IPS-18a (cell line): ENCODE results near the gene COPE.

Experiments used
- H3K27ac ChIP-seq: one replicate; pipeline ENCODE4 v1.5.1; 2013; ENCODE audit warnings: low read length
- H3K27me3 ChIP-seq: one replicate; pipeline ENCODE4 v1.6.1; 2013; ENCODE audit warnings: mild to moderate bottlenecking, low read length; ENCODE audit not compliant: control insufficient read depth, insufficient read depth
- H3K36me3 ChIP-seq: one replicate; pipeline ENCODE4 v1.6.1; 2013; ENCODE audit warnings: low read depth, low read length; ENCODE audit not compliant: control insufficient read depth
- H3K4me1 ChIP-seq: one replicate; pipeline ENCODE4 v1.6.1; 2013; ENCODE audit warnings: low read depth, low read length; ENCODE audit not compliant: control insufficient read depth
- H3K4me3 ChIP-seq: one replicate; pipeline ENCODE4 v1.5.1; 2013; ENCODE audit warnings: low read length
- H3K9ac ChIP-seq: one replicate; pipeline ENCODE4 v1.6.1; 2013; ENCODE audit warnings: mild to moderate bottlenecking, low read length, moderate library complexity
- H3K9me3 ChIP-seq: one replicate; pipeline ENCODE4 v1.6.1; 2013; ENCODE audit warnings: low read depth, low read length; ENCODE audit not compliant: control insufficient read depth

Gene COPE

GRCh38 chr19:18850471-18851375 is 68.5 kb downstream of the COPE start:
- H3K4me1 ChIP-seq = no peaks in the 10 kb centered on the region
- no peak overlapping the region for H3K27ac ChIP-seq
- H3K27me3 ChIP-seq = no peaks in the 10 kb centered on the region
- peaks cover 60% of the 10 kb centered on the region for H3K36me3 ChIP-seq
- H3K4me3 ChIP-seq = no peak overlapping the region
- no peaks in the 10 kb centered on the region for H3K9me3 ChIP-seq
- H3K9ac ChIP-seq = no peak overlapping the region

GRCh38 chr19:18849838-18850400 is 69.3 kb downstream of the COPE start:
- Histone ChIP-seq H3K27me3 (no peaks in the 10 kb centered on the region), H3K9ac (no peak overlapping the region), H3K9me3 (no peaks in the 10 kb centered on the region), H3K4me3 (no peak overlapping the region), H3K4me1 (no peaks in the 10 kb centered on the region), H3K36me3 (peaks cover 55% of the 10 kb centered on the region), H3K27ac (no peak overlapping the region)
